ENCODE measurements around the gene EIF2S3B.

Gene EIF2S3B

GRCh38 chr12:10554228-10554755 lies 48.6 kb downstream of the EIF2S3B start:
- H3K27ac ChIP-seq, result no peak overlapping the region
- TF ChIP-seq ZFX (IDR thresholded peaks at IDR 0.05; ENCODE audit: borderline replicate concordance) (no peak), CTCF (IDR thresholded peaks at IDR 0.05) (no peak)

GRCh38 chr12:10554756-10555481 lies 49.2 kb downstream of the EIF2S3B start:
- TF ChIP-seq ZFX (IDR thresholded peaks at IDR 0.05; ENCODE audit: borderline replicate concordance) (no peak), CTCF (IDR thresholded peaks at IDR 0.05) (no peak)
- H3K27ac ChIP-seq, result no peak overlapping the region

- H3K27ac ChIP-seq, result no peak overlapping the region
- TF ChIP-seq CTCF (IDR thresholded peaks at IDR 0.05), result no peak
- no peak for TF ChIP-seq ZFX (IDR thresholded peaks at IDR 0.05; ENCODE audit: borderline replicate concordance)
Measured at GRCh38 chr12:10557329-10557728, 51.6 kb downstream of the EIF2S3B start.

GRCh38 chr12:10557766-10558165 lies 52.1 kb downstream of the EIF2S3B start:
- H3K27ac ChIP-seq, result no peak overlapping the region
- no peak for TF ChIP-seq CTCF (IDR thresholded peaks at IDR 0.05)
- no peak for TF ChIP-seq ZFX (IDR thresholded peaks at IDR 0.05; ENCODE audit: borderline replicate concordance)

Measured in 22Rv1 (cell line).